Measurements from ENCODE around the gene GYG2. TPM values are rescaled to one million over a fixed set of nuclear protein-coding genes. Genes with fewer than 3 reads are reported as not detected.
"Not testable (repeated sequence)": the region's sequence is repeated elsewhere in the genome, so short reads cannot be mapped to it uniquely, and the experiment has no call there.

Gene GYG2
- total RNA-seq, 1 donor from 2014 or later = 1.3 TPM

DNA sequence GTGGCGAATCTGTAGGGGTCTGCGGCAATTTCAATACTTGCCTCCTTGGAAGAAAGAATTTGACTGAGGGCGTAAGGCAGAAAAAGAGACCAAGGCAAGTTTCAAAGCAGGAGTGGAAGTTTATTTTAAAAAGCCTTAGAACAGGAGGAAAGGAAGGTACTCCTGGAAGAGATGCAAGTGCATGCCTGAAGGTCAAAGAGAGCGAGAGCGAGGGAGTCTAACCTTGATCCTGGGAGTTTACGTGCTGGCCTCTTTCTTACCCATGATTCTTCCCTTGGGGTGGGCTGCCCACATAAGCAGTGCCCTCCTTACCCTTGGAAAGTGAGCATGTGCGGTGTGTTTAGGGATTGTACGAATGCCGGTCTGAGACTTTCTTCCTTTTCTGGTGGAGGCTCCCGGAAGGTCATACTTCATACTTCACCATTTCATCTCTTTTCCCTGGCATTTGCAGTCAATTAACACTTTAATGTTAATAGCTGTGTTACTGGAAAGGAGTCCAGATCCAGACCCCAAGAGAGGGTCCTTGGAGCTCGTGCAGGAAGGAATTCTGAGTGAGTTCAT is 60.4 kb downstream of the GYG2 start:
- no peaks in the 10 kb centered on the region for H3K4me1 ChIP-seq
- DNase-seq (no peak), ATAC-seq (peak in 1 of 2 donors; percentile 38)
- no peak for TF ChIP-seq CTCF (IDR thresholded peaks at IDR 0.05)
- H3K9me3 ChIP-seq = no peaks in the 10 kb centered on the region
- H3K36me3 ChIP-seq = no peaks in the 10 kb centered on the region
- H3K4me3 ChIP-seq = peak overlapping the region; percentile 48
- no peak overlapping the region for H3K27ac ChIP-seq
- intact Hi-C loops (cut with DNase I) = no loop called here
- H3K27me3 ChIP-seq (ENCODE audit: low read depth) = no peaks in the 10 kb centered on the region

GRCh38 chrX:2889706-2890490 is 61.2 kb downstream of the GYG2 start:
- intact Hi-C loops (cut with DNase I); H3K27ac ChIP-seq: not testable (repeated sequence)

GRCh38 chrX:2890536-2891460 is 62.1 kb downstream of the GYG2 start:
- DNase-seq; H3K27ac ChIP-seq; H3K4me3 ChIP-seq; H3K36me3 ChIP-seq; ATAC-seq; H3K9me3 ChIP-seq; H3K27me3 ChIP-seq (ENCODE audit: low read depth); H3K4me1 ChIP-seq; intact Hi-C loops (cut with DNase I): not testable (repeated sequence)

More at GRCh38 chrX:2889706-2890490, 61.2 kb downstream of the GYG2 start:
- H3K4me3 ChIP-seq = peak overlapping the region; percentile 48
- H3K9me3 ChIP-seq; H3K4me1 ChIP-seq; H3K27me3 ChIP-seq (ENCODE audit: low read depth); DNase-seq; H3K36me3 ChIP-seq: not testable (repeated sequence)
- peak; percentile 61 to 77 for ATAC-seq
- peak; percentile 11 for TF ChIP-seq CTCF (IDR thresholded peaks at IDR 0.05)

DNA sequence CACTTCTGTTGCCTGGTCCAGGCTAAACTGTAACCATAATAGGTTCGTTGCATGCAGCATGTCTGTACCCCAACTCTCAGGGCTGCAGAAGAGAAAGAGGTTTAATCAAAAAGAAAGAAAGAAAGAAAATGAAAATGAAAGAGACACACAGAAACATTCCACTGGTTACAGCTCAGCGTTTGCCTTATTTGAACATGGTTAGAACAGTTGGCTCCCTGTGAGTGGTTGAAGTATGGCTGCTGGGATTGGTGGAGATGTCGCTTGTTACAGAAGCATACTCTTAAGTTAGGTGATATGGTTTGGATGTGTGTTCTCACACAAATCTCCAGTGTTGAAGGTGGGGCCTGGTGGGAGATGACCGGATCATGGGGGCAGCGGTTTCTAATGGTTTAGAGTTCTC is 64.1 kb downstream of the GYG2 start:
- no peak for TF ChIP-seq CTCF (IDR thresholded peaks at IDR 0.05)
- Histone ChIP-seq H3K36me3 (no peaks in the 10 kb centered on the region), H3K9me3 (no peaks in the 10 kb centered on the region), H3K27ac (no peak overlapping the region), H3K27me3 (ENCODE audit: low read depth) (no peaks in the 10 kb centered on the region), H3K4me3 (no peak overlapping the region), H3K4me1 (no peaks in the 10 kb centered on the region)
- DNase-seq (no peak), ATAC-seq (no peak)
- intact Hi-C loops (cut with DNase I) = no loop called here

DNA sequence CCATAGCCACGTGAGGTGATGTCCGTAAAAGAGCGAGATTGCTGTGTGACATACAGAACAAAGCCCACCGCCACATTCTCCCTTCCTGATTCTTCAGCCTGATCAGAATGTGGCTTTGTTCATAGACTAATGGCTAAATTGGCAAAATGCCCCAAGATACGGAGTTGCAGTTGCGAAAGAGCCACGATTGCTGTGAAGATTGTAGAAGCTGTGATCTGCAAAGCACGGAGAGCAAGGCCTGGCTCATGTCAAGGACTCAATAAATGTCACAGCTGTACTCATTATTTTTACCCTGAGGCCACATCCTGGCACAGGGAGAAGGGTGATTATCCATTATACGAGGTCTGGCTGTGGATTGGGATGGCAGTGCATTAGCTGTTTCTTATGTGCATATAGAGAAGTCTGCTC is 66.2 kb downstream of the GYG2 start:
- DNase-seq = no peak
- H3K9me3 ChIP-seq = no peaks in the 10 kb centered on the region
- no peaks in the 10 kb centered on the region for H3K27me3 ChIP-seq (ENCODE audit: low read depth)
- no peak for TF ChIP-seq CTCF (IDR thresholded peaks at IDR 0.05)
- no peak overlapping the region for H3K4me3 ChIP-seq
- peak in 1 of 2 donors; percentile 46 for ATAC-seq
- no peaks in the 10 kb centered on the region for H3K36me3 ChIP-seq
- H3K27ac ChIP-seq = no peak overlapping the region
- intact Hi-C loops (cut with DNase I) = no loop called here
- no peaks in the 10 kb centered on the region for H3K4me1 ChIP-seq

All from lower lobe of right lung (tissue), 2 donors.